HG03575 (cell line): Measurements from ENCODE around the gene PHF21A.
"Not testable (repeated sequence)": the region's sequence is repeated elsewhere in the genome, so short reads cannot be mapped to it uniquely, and the experiment has no call there.

Experiments used
- ATAC-seq: cut with Tn5 transposase; IDR thresholded peaks from one replicate; pipeline ENCODE4 v1.9.1; 2021; ENCODE audit not compliant: unreplicated experiment, insufficient number of reproducible peaks, low FRiP score; ENCODE audit errors: extremely low read depth

The PHF21A gene

DNA sequence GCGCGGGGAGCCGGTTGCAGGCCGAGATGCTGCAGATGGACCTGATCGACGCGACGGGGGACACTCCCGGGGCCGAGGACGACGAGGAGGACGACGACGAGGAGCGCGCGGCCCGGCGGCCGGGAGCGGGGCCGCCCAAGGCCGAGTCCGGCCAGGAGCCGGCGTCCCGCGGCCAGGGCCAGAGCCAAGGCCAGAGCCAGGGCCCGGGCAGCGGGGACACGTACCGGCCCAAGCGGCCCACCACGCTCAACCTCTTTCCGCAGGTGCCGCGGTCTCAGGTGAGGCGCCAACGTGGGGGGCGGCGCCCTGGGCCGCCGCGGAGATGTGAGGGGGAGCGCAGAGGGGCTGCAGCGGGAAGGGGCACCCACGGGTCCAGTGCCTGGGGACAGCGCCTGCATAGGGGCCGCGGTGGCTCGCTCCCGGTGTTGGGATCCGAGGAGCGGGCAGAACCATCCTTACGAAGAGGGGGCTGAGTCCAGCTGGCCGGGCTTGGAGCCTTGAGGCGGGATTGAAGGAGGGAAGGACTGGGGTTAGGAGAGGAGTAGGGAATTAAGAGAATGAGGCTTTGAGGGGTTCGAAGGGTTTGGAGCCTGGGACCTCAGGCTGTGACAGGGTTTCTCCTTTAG, 221.0 kb downstream of the PHF21A start:
- ATAC-seq, result not testable (repeated sequence)

DNA sequence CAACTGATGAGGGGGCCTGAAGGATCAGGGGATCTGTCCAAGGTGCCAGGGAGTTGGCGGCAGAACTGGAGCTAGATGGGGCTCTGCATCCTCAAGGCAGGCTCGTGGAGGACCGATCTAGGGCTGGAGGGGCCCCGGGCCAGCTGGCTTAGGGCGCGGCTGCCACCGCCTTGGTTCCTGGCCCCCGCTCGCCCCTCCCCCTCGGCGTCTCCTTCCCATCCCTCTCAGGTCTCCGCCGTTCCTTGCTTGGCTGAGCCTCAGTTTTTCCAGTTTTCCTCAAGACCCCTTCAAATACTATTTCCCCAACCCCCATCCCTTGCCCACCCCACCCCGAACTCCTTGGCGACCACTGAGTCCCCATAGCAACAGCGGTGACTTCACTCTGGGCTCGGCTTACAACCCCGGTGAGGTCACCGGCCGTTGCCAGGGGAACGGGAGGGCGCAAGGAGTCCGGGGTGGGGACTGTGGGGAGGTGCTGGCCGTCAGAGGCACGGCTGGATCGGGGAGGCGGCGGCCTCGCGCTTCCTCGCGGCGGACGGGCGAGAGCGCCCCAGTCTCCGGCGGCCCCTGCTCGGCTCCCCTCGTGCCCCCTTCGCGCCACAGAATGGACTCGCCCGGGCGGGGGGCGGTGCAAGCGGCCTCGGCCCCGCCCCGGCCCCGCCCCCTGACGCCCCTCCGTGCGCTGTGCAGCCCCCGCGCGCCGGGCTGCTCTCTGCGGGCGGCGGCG, 221.6 kb downstream of the PHF21A start:
- no peak for ATAC-seq

- ATAC-seq, result no peak
Measured at GRCh38 chr11:45899086-45899447, 222.2 kb downstream of the PHF21A start.

DNA sequence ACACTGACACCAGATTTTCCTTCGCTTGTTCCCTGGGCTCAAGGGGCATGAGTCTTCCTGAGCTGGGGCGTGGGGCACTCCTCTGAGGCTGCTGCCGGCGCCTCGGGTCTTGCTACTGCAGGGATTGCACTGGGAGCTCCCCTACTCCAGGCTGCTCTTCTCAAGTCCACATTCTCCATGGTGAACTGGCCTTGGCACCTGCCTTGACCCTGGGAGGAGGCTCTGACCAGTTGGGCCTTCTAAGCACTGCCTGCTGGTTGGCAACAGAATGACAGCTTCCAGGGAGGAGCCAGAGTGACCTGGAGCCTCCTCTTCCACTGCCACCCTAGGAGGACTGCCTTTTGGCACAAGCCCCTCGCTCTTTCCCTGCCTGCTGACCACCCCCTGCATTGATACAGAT, 223.7 kb downstream of the PHF21A start:
- no peak for ATAC-seq

DNA sequence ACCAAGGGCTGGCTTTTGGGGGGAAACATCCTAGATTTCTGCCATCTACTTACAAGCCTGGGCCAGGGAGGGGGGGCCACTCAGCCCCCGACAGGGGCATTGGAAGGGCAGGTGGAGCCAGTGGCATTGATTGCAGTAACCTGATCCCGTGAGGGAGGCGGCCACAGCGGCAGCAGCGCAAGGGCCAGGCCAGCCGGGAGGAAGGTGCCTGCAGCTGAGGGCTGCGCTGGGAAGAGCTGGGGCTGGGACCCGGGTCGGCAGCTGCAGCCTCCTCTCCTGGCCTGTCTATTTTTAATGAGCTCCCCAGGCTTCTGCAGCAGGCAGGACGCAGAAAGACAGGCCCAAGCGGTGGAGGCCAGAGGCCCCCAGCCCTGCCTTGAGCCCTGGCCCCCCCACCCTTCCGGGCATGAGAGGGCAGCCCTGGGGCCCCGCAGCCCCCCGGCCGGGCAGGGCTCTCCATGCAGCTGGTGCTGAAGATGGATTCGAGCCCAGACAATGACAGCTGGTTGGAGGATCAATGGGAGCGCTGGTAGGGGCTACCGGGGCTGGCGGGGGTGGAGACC, 224.8 kb downstream of the PHF21A start:
- ATAC-seq, result no peak

DNA sequence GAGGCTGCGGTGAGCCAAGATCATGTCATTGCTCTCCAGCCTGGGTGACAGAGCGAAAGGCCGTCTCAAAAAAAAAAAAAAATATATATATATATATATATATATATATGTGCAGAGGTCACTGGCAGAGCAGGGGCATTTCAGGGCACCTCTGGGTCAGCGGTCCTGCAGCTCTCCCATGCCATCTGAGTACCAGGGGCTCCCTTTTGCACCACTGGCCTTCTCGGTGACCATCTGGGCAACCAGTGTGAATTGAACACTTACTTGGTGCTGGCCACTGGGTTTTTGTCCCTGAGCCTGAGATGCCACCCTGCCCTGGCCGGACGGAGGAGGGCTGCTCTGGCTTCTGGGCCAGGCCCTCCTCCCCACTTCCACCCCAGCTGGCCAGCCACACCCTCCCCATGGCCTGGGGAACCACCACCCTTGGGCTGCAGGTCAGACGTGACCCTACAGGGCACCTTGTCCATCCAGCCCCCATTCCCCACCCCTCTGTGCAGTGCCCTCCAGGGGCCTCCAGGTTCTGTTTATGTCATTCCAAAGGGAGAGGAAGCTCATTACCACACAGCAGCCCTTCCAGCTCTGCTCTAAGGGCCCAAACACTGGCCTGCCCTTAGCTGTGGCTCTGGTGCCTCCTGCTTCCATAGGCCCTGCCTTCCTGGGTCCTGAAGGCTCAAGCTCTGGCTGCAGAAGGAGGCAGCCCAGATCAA, 225.5 kb downstream of the PHF21A start:
- ATAC-seq, result no peak

DNA sequence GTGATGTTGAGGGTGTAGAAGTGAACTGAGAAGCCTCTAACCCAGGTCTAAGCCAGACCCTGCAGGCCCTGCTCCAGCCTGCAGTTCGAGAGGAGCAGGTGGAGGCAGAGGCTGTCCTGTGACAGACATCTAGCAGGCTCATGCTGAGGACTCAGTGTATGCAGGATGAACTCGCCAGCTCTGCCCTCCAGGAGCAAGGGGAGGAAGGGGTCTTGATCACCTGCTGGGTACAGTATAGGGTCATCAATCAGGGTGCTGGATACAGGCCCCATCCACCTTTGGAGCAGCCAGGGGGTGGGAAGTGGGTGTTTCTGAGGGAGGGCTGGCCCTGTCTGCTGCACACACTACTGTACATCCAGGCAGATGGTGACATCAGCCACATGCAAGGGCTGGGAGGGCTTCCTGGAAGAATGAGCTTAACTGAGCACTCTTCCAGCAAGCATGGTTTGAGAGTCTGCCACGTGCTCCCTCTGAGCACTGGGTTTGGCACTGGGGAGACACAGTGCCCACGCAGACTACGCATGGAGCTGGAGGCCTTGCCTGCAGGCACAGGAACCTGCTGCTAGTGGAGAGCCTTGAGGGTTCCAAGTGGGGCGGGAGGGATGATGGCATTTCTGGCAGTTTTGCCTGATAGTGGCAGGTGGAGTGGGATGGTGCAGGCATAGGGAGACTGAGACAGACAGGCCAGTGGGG, 226.6 kb downstream of the PHF21A start:
- ATAC-seq, result no peak

DNA sequence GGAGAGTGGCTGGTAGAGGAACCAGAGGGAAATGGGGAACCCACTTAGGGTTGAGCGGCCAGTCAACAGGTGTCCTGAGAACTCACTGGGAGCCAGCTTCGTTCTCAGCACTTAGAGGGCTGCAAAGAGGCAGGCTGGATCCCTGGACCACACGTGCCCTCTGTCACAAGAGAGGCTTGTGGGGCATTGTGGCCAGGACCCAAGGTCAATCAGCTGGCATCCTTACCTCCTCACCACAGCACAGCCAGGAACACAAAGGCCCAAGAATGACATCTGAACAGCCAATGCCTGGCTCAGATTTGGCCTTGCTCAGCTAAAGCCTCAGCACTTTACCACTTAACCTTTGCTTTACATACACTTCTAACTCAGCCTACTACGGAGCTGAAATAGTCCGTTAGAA, 228.4 kb downstream of the PHF21A start:
- ATAC-seq, result no peak

DNA sequence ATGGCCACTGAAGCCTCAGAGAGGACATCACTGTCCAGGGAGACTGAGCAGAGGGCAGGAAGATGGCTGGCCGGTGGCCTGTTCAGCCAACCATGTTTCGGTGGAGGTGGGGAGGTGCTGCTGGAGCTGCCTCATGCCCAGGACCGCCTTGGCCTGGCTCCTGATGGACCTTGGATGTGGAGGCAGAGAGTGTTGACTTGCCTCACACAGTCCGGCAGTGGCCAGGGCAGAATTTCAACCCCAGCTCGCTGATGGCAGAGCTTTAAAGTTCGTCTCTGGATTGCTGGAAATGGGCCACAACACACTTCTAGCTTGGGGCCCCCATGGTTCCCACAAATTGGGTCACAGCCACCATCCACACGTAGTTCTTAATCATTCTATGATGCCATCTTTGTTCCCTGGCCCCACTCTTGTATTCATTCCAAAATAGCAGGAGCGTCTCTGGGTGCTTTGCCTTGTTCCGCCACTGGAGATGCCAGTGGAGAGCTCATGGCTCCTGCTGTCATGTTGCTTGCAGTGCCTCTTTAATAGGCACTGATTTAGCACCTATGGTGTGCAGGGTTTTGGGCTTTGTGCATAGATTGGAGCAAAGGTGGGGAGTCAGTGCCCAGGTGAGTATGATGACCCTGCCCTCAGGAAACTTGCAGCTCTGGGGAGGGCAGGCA, 230.2 kb downstream of the PHF21A start:
- no peak for ATAC-seq

GRCh38 chr11:45889966-45890365, 231.3 kb downstream of the PHF21A start:
- ATAC-seq, result no peak

GRCh38 chr11:45889555-45889954, 231.7 kb downstream of the PHF21A start:
- no peak for ATAC-seq

DNA sequence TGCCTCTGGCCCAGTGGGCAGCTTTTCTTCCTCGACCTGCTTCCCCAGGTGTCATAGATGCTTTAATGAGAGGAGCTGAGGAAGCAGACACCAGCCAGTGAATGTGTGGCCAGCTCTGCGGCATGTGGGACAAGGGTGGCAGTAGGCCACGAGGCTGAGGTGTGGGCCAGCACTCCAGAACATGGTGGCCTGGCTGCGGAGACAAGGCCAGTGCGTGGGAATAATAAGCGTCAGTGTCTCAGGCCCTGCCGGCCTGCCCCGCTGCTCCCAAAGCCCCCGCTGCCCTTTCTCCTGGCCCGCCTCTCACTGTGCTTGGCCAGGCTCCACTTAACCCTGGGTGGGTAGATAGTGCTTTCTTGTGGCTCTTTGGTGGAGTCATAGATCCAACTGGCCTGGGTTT, 233.7 kb downstream of the PHF21A start:
- no peak for ATAC-seq

GRCh38 chr11:45886816-45887520, 234.3 kb downstream of the PHF21A start:
- no peak for ATAC-seq

GRCh38 chr11:45885921-45886721, 235.1 kb downstream of the PHF21A start:
- ATAC-seq, result no peak

DNA sequence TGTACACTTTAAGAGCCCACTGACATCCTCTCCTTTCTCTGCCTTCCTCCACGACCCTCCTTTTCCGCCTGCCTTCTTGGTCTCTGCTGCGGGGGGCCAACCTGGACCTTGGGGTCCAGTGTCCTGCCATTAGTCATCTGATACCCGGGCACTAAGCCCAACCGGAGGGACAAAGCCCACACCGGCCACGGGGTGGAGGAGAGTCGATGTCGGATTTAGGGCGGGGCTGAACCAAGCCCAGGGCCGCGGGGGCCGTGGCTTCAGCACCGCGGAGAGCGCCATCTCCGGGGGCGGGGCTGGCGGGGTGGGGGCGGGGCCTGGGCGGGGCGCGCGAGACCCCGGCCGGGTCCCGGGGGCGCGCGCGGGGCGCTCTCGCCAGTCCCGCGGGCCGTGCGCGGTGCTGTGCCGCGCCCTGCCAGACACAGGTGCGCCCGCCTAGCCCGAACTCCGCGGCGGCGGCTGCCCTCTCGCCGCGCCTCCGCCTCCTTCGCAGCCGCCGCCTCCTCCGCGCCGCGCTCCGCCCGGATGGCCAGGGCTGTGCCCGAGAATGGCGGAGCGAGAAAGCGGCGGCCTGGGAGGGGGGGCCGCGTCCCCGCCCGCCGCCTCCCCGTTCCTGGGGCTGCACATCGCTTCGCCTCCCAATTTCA, 235.9 kb downstream of the PHF21A start, which contains the start of gene MAPK8IP1:
MAPK8IP1 (plus strand) TSS at position 378 of the 647 bp plus-strand sequence; CDS start at position 548, 170 bp downstream.
- ATAC-seq, result no peak

DNA sequence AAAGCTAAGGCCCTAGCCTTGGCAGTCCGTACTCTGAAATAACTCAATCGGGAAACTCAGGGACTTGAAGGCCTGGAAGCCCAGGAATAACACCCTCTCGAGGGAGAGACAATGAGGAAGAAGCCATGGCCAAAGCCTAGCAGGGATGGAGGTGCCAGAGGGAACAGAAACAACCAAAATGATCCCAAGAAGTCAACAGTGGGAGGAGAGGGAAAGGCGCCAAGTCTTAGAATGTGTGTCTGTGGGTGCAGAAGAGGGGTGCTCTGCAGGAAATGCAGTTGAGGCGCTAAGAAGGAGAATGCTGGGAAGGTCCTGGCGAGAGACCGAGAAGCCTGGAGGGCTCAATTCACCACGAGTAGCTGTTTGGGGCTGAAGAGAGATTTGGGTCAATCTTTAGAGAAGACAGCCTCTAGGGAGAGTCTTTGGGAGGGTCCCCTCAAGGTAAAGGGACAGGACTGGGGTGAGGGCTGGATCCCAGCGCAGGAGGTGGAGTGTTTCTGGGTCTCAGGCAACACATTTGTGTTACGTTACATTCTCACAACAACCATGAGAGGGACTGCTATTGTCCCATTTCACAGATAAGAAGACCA, 236.6 kb downstream of the PHF21A start:
- ATAC-seq, result no peak
